ENCODE results near the gene DLX2. TPM values are rescaled to one million over a fixed set of nuclear protein-coding genes. Genes with fewer than 3 reads are reported as not detected.

DLX2 gene
- polyA plus RNA-seq, 3 donors, result 0.08 TPM; not detected in 2

GRCh38 chr2:172079838-172080640 lies 22.7 kb downstream of the DLX2 start:
- peaks cover 8 to 13% of the 10 kb centered on the region in 2 donors for H3K36me3 Mint-ChIP-seq
- Histone ChIP-seq H3K79me2 (ENCODE audit: insufficient read depth, low read length) (no peaks in the 10 kb centered on the region), H3K27ac (ENCODE audit: low read depth in 1 of 2, low read length in 2 of 2) (no peak overlapping the region), H3K9me3 (replicated peaks in 1 of 2; ENCODE audit: control insufficient read depth in 1 of 2, insufficient read depth in 1 of 2, low read length in 2 of 2) (peaks cover 7 to 38% of the 10 kb centered on the region in 2 donors), H2AFZ (ENCODE audit: insufficient read depth, low read depth, low read length, poor library complexity, severe bottlenecking) (peak overlapping the region; percentile 67), H3K4me2 (replicated peaks; ENCODE audit: extremely low read depth, low read length, poor library complexity, severe bottlenecking) (peak overlapping the region; percentile 79), H3K27me3 (ENCODE audit: control insufficient read depth in 2 of 2, insufficient read depth in 2 of 2, low read length in 2 of 2) (peaks cover 56 to 85% of the 10 kb centered on the region in 2 donors), H3K4me3 (replicated peaks in 1 of 3; ENCODE audit: low read depth in 2 of 3, low read length in 3 of 3) (peak overlapping the region; percentile 1 to 75 (median 12)), H4K20me1 (ENCODE audit: insufficient read depth, low read length) (peaks cover 4% of the 10 kb centered on the region), H3K4me1 (ENCODE audit: control insufficient read depth in 1 of 2, insufficient read depth in 2 of 2, low read length in 2 of 2) (peaks cover 47 to 48% of the 10 kb centered on the region in 2 donors), H3K9ac (ENCODE audit: insufficient read depth, low read length, poor library complexity, severe bottlenecking) (no peak overlapping the region), H3K36me3 (replicated peaks in 1 of 2; ENCODE audit: control insufficient read depth in 1 of 2, insufficient read depth in 2 of 2, low read length in 2 of 2) (no peaks in the 10 kb centered on the region)
- peaks cover 73 to 84% (median 75%) of the 10 kb centered on the region in 3 donors for H3K27me3 Mint-ChIP-seq (ENCODE audit: low read depth in 3 of 3)
- peak overlapping the region in 6 of 7 donors; percentile 19 to 82 (median 47) for H3K27ac Mint-ChIP-seq
- WGBS (ENCODE audit: insufficient coverage), result 3% methylated on average over 30 of the region's 38 CpGs
- peaks cover 47% of the 10 kb centered on the region for H3K4me1 Mint-ChIP-seq
- DNase-seq, result peak; percentile 55 to 78 (median 64)
- no peak for TF ChIP-seq CTCF (IDR thresholded peaks at IDR 0.05)
- peaks cover 0 to 46% (median 27%) of the 10 kb centered on the region in 7 donors for H3K9me3 Mint-ChIP-seq
- intact Hi-C loops (cut with micrococcal nuclease), result loop anchor here in 1 of 2 donors (2.0 kb wide), 1 partner anchor 15 kb away; no protein-coding TSS in a partner anchor
- H3K4me3 Mint-ChIP-seq, result peak overlapping the region; percentile 75 to 96

- no peak overlapping the region for H2AFZ ChIP-seq (ENCODE audit: insufficient read depth, low read depth, low read length, poor library complexity, severe bottlenecking)
- Mint-ChIP-seq H3K4me3 (peak overlapping the region in 1 of 2 donors; percentile 96), H3K9me3 (peaks cover 0 to 42% (median 27%) of the 10 kb centered on the region in 7 donors), H3K4me1 (peaks cover 41% of the 10 kb centered on the region), H3K27ac (no peak overlapping the region), H3K27me3 (ENCODE audit: low read depth in 3 of 3) (peaks cover 67 to 78% (median 72%) of the 10 kb centered on the region in 3 donors), H3K36me3 (peaks cover 8 to 13% of the 10 kb centered on the region in 2 donors)
- no peak for TF ChIP-seq CTCF (IDR thresholded peaks at IDR 0.05)
- no peak for DNase-seq
- peaks cover 7 to 38% of the 10 kb centered on the region in 2 donors for H3K9me3 ChIP-seq (replicated peaks in 1 of 2; ENCODE audit: control insufficient read depth in 1 of 2, insufficient read depth in 1 of 2, low read length in 2 of 2)
- peaks cover 55 to 79% of the 10 kb centered on the region in 2 donors for H3K27me3 ChIP-seq (ENCODE audit: control insufficient read depth in 2 of 2, insufficient read depth in 2 of 2, low read length in 2 of 2)
- no CpG with 5 or more reads among the region's 5 CpGs for WGBS (ENCODE audit: insufficient coverage)
- intact Hi-C loops (cut with micrococcal nuclease), result no loop called here
- H3K4me1 ChIP-seq (ENCODE audit: control insufficient read depth in 1 of 2, insufficient read depth in 2 of 2, low read length in 2 of 2), result peaks cover 41 to 42% of the 10 kb centered on the region in 2 donors
- H3K4me3 ChIP-seq (replicated peaks in 1 of 3; ENCODE audit: low read depth in 2 of 3, low read length in 3 of 3), result no peak overlapping the region
- no peaks in the 10 kb centered on the region for H3K79me2 ChIP-seq (ENCODE audit: insufficient read depth, low read length)
- no peak overlapping the region for H3K4me2 ChIP-seq (replicated peaks; ENCODE audit: extremely low read depth, low read length, poor library complexity, severe bottlenecking)
- H4K20me1 ChIP-seq (ENCODE audit: insufficient read depth, low read length), result peaks cover 4% of the 10 kb centered on the region
- no peak overlapping the region for H3K27ac ChIP-seq (ENCODE audit: low read depth in 1 of 2, low read length in 2 of 2)
- no peak overlapping the region for H3K9ac ChIP-seq (ENCODE audit: insufficient read depth, low read length, poor library complexity, severe bottlenecking)
- H3K36me3 ChIP-seq (replicated peaks in 1 of 2; ENCODE audit: control insufficient read depth in 1 of 2, insufficient read depth in 2 of 2, low read length in 2 of 2), result no peaks in the 10 kb centered on the region
Measured at GRCh38 chr2:172079416-172079815, 23.3 kb downstream of the DLX2 start.
